ENCODE measurements around the gene LPGAT1.

- TF ChIP-seq CTCF (IDR thresholded peaks at IDR 0.05) (no peak), ZFX (IDR thresholded peaks at IDR 0.05; ENCODE audit: borderline replicate concordance) (no peak)
Measured at GRCh38 chr1:211732293-211732980, 98.1 kb downstream of the LPGAT1 start.
